PFSK-1 (cell line): ENCODE measurements around the gene CACNA1C.

ENCODE experiments used
- FOXP2 ChIP-seq: optimal IDR thresholded peaks from 2 replicates; pipeline ENCODE3; 2011; ENCODE audit warnings: borderline replicate concordance, control low read depth, inconsistent platforms; ENCODE audit not compliant: insufficient read depth; ENCODE audit errors: extremely low read length, extremely low read depth
- POLR2AphosphoS5 ChIP-seq: IDR thresholded peaks from 2 replicates; pipeline ENCODE4 v1.6.1; 2012; ENCODE audit warnings: low read depth, mild to moderate bottlenecking, control low read depth, low read length, moderate library complexity
- SIN3A ChIP-seq: IDR thresholded peaks from 2 replicates; pipeline ENCODE4 v1.6.1; 2012; ENCODE audit warnings: mild to moderate bottlenecking, low read length, moderate library complexity, borderline replicate concordance; ENCODE audit not compliant: insufficient read depth
- TAF1 ChIP-seq: IDR thresholded peaks from 2 replicates; pipeline ENCODE4 v1.6.1; 2012; ENCODE audit warnings: low read length, control low read depth, borderline replicate concordance; ENCODE audit not compliant: insufficient read depth
- TF ChIP-seq, protein P1 (sequence below), 2 experiments: IDR thresholded peaks; 2 replicates each; pipeline versions ENCODE4 v1.6.1 to v1.8.0; 2011 to 2012; ENCODE audit warnings: low read depth in 2 of 2, low read length in 2 of 2, control low read depth in 1 of 2, inconsistent platforms in 1 of 2, mild to moderate bottlenecking in 1 of 2, moderate library complexity in 1 of 2; ENCODE audit not compliant: insufficient read depth in 1 of 2

Gene CACNA1C

DNA sequence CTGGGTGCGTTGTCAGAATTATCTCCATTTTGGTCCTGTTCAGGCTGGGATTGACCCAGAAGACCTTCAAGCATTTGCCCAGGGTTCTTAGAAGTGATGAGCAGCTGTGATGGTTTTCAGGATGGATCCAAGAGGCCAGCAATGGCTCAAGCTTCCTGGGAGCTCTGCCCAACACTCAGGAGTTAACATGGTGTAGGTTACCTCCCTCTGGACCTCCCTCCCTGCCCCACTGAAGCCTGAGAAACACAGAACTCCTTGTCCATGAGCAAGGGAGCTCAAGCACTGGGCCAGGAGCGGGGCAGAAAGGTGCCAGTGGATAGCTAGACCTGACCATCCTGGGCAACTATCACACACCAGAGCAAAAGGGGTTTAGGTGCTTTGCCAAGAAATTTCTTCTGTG, 593.6 kb downstream of the CACNA1C start:
- TF ChIP-seq, protein P1, sequence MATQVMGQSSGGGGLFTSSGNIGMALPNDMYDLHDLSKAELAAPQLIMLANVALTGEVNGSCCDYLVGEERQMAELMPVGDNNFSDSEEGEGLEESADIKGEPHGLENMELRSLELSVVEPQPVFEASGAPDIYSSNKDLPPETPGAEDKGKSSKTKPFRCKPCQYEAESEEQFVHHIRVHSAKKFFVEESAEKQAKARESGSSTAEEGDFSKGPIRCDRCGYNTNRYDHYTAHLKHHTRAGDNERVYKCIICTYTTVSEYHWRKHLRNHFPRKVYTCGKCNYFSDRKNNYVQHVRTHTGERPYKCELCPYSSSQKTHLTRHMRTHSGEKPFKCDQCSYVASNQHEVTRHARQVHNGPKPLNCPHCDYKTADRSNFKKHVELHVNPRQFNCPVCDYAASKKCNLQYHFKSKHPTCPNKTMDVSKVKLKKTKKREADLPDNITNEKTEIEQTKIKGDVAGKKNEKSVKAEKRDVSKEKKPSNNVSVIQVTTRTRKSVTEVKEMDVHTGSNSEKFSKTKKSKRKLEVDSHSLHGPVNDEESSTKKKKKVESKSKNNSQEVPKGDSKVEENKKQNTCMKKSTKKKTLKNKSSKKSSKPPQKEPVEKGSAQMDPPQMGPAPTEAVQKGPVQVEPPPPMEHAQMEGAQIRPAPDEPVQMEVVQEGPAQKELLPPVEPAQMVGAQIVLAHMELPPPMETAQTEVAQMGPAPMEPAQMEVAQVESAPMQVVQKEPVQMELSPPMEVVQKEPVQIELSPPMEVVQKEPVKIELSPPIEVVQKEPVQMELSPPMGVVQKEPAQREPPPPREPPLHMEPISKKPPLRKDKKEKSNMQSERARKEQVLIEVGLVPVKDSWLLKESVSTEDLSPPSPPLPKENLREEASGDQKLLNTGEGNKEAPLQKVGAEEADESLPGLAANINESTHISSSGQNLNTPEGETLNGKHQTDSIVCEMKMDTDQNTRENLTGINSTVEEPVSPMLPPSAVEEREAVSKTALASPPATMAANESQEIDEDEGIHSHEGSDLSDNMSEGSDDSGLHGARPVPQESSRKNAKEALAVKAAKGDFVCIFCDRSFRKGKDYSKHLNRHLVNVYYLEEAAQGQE (IDR thresholded peaks at IDR 0.05; ENCODE audit: insufficient read depth in 1 of 2, low read depth in 2 of 2, low read length in 2 of 2), result no peak
- TF ChIP-seq FOXP2, result no peak
- no peak for TF ChIP-seq POLR2AphosphoS5
- no peak for TF ChIP-seq SIN3A
- no peak for TF ChIP-seq TAF1

DNA sequence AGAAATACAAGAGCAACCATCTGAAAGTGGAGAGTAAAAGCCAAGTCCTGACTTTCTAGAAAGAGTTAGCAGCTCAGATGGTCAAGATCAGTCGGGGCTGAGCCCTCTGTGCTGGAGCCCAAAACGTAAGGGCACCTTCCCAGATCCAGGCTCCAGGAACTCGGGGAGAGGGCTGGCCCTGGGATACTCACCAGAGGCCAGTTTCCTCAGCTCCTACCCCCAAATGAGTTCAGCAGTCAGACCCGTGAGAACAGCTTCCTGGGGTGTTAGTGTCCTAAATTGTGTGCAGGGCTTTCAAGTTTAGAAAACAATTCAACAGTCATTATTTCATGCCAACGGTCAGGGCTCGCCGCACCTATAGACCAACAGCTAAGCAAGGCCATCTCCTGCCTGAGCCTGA, 594.4 kb downstream of the CACNA1C start:
- TF ChIP-seq, protein P1 (IDR thresholded peaks at IDR 0.05; ENCODE audit: insufficient read depth in 1 of 2, low read depth in 2 of 2, low read length in 2 of 2), result no peak
- no peak for TF ChIP-seq TAF1
- no peak for TF ChIP-seq FOXP2
- TF ChIP-seq POLR2AphosphoS5, result no peak
- TF ChIP-seq SIN3A, result no peak

DNA sequence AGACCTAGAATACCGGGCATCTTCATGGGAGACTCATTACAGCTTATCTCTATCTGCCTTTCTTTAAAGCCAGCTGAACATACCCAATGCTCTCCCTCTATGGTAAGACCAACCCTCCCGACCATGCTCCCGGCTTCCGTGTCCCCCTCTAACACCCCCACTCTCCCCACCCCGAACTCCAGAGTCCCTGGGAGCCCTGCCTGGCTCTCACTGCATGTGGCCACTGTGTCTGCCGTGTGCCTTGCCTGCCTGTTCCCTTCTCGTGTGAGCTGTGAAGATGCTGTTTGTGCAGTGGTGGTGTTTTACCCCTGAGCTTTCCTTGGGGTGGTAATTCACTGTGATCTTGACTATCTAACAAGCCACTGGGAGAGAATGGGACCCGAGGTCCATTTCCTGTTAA, 595.6 kb downstream of the CACNA1C start:
- TF ChIP-seq TAF1, result no peak
- no peak for TF ChIP-seq POLR2AphosphoS5
- TF ChIP-seq SIN3A, result no peak
- TF ChIP-seq, protein P1 (IDR thresholded peaks at IDR 0.05; ENCODE audit: insufficient read depth in 1 of 2, low read depth in 2 of 2, low read length in 2 of 2), result no peak
- no peak for TF ChIP-seq FOXP2

DNA sequence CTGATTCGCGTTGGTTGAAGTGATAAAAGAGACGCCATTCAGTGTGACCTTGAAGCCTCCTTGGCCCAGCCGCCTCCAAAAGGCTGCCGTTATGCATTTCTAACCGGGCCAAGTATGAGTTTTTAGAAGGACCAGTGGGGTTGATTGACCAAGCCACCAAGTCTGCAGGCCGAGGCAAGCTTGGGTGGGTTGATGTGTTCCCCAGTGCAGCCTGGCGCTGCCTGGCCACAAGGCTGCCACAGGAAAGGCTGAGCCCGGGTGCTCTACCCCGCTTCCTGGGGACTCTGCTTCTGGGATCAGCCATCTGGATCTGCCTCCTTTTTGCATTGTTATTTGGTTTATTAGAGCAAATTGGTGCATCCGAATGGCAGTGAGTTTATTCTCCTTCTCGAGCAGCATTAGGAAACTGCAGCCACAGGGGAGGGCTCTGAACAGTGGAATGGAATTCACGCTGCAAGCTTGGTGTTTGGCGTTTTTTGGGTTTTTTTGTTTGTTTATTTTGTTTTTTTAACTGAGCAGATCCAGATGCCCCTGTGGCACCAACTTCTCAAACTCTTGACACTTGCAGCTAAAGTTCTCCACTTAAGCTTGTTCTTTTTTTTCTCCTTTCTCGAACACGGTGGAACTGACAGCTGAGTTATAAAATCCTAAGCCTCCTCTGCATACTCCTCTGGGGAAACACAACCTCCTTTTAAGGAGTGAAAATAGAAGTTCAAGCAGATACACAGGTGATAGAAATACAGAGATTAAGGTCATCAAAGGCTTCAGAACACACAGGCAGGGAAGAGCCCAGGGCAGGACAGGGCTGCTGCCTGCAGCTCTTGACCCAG, 596.6 kb downstream of the CACNA1C start:
- TF ChIP-seq FOXP2, result no peak
- TF ChIP-seq, protein P1 (IDR thresholded peaks at IDR 0.05; ENCODE audit: insufficient read depth in 1 of 2, low read depth in 2 of 2, low read length in 2 of 2), result no peak
- TF ChIP-seq POLR2AphosphoS5, result no peak
- TF ChIP-seq TAF1, result no peak
- TF ChIP-seq SIN3A, result no peak
